OCI-LY1 (cell line): Measurements from ENCODE around the gene FANCC.

Experiments
- H2AFZ ChIP-seq: fragments of 200-600 bp; sonication (generic), shearing (Covaris generic); 2 replicates; pipeline ENCODE4 v1.6.0; 2014; ENCODE audit warnings: antibody characterized with exemption, mild to moderate bottlenecking, low read length
- H3F3A ChIP-seq: fragments of 200-600 bp; sonication (generic), shearing (Covaris generic); 2 replicates; pipeline ENCODE4 v1.6.0; 2014; ENCODE audit warnings: mild to moderate bottlenecking, antibody characterized with exemption, low read length, moderate library complexity; ENCODE audit not compliant: insufficient read depth
- H3K27ac ChIP-seq: fragments of 200-600 bp; sonication (generic); 2 replicates; pipeline ENCODE4 v1.5.1; 2014; ENCODE audit warnings: low read length, mixed run types, mild to moderate bottlenecking, low read depth; ENCODE audit not compliant: poor library complexity, severe bottlenecking
- H3K27me3 ChIP-seq: fragments of 200-600 bp; sonication (generic); 2 replicates; pipeline ENCODE4 v1.6.0; 2014; ENCODE audit warnings: antibody characterized with exemption, mild to moderate bottlenecking, low read length, moderate library complexity; ENCODE audit not compliant: insufficient read depth
- H3K36me3 ChIP-seq: fragments of 200-600 bp; sonication (generic); 2 replicates; pipeline ENCODE4 v1.6.1; 2014; ENCODE audit warnings: mild to moderate bottlenecking, antibody characterized with exemption, low read length, moderate library complexity, mixed read lengths; ENCODE audit not compliant: insufficient read depth
- H3K4me1 ChIP-seq: fragments of 200-600 bp; sonication (generic); 2 replicates; pipeline ENCODE4 v1.5.1; 2014; ENCODE audit warnings: mild to moderate bottlenecking, low read length, moderate library complexity; ENCODE audit not compliant: insufficient read depth, severe bottlenecking
- H3K4me2 ChIP-seq: fragments of 200-600 bp; sonication (generic), shearing (Covaris generic); 2 replicates; pipeline ENCODE4 v1.6.1; 2014; ENCODE audit warnings: low read length
- H3K4me3 ChIP-seq: fragments of 200-600 bp; sonication (generic); 2 replicates; pipeline ENCODE4 v1.5.1; 2014; ENCODE audit warnings: low read length, low read depth, mild to moderate bottlenecking, mixed read lengths; ENCODE audit not compliant: poor library complexity, severe bottlenecking
- H3K79me2 ChIP-seq: fragments of 200-600 bp; shearing (Covaris generic); 2 replicates; pipeline ENCODE4 v1.6.1; 2016; ENCODE audit warnings: mixed run types, low read length, mixed read lengths; ENCODE audit not compliant: insufficient read depth
- H3K9ac ChIP-seq: fragments of 200-600 bp; sonication (generic), shearing (Covaris generic); 2 replicates; pipeline ENCODE4 v1.6.1; 2014; ENCODE audit warnings: mild to moderate bottlenecking, low read length, mixed read lengths
- H3K9me2 ChIP-seq: fragments of 200-600 bp; sonication (generic), shearing (Covaris generic); 2 replicates; pipeline ENCODE4 v1.6.1; 2014; ENCODE audit warnings: low read depth, mild to moderate bottlenecking, low read length, mixed read lengths
- H3K9me3 ChIP-seq: fragments of 200-600 bp; shearing (Covaris generic); 2 replicates; pipeline ENCODE4 v1.6.1; 2014; ENCODE audit warnings: low read length, mixed read lengths
- H4K20me1 ChIP-seq: fragments of 200-600 bp; sonication (generic), shearing (Covaris generic); 2 replicates; pipeline ENCODE4 v1.6.0; 2016; ENCODE audit warnings: mild to moderate bottlenecking, low read length; ENCODE audit not compliant: insufficient read depth
- CTCF ChIP-seq: fragments of 200-600 bp; sonication (generic), shearing (Covaris generic); IDR thresholded peaks from 2 replicates; pipeline ENCODE4 v1.5.1; 2017; ENCODE audit warnings: mild to moderate bottlenecking, antibody characterized with exemption, low read length, moderate library complexity, mixed read lengths
- EZH2 ChIP-seq: fragments of 200-600 bp; sonication (generic), shearing (Covaris generic); IDR thresholded peaks from 2 replicates; pipeline ENCODE4 v1.8.0; 2017; ENCODE audit warnings: borderline replicate concordance, mixed run types, mild to moderate bottlenecking, antibody characterized with exemption, low read length, moderate library complexity, mixed read lengths

Gene FANCC

GRCh38 chr9:95134457-95134881, 183.0 kb downstream of the FANCC start:
- H3K27me3 ChIP-seq, result no peaks in the 10 kb centered on the region
- H3K4me3 ChIP-seq, result no peak overlapping the region
- no peaks in the 10 kb centered on the region for H4K20me1 ChIP-seq
- peaks cover 15% of the 10 kb centered on the region for H3K4me1 ChIP-seq
- no peak overlapping the region for H3K4me2 ChIP-seq
- no peaks in the 10 kb centered on the region for H3K36me3 ChIP-seq
- H2AFZ ChIP-seq, result no peak overlapping the region
- H3K27ac ChIP-seq, result no peak overlapping the region
- H3K9me2 ChIP-seq, result no peaks in the 10 kb centered on the region
- no peak for TF ChIP-seq EZH2
- no peak for TF ChIP-seq CTCF
- H3K9ac ChIP-seq, result no peak overlapping the region
- no peaks in the 10 kb centered on the region for H3K9me3 ChIP-seq
- no peaks in the 10 kb centered on the region for H3K79me2 ChIP-seq
- no peaks in the 10 kb centered on the region; the same call in 1 of the 2 replicates for H3F3A ChIP-seq

GRCh38 chr9:95133325-95133705, 184.2 kb downstream of the FANCC start:
- Histone ChIP-seq H3K4me1 (peaks cover 3% of the 10 kb centered on the region), H3K9ac (no peak overlapping the region), H4K20me1 (no peaks in the 10 kb centered on the region), H3K27ac (no peak overlapping the region), H3K36me3 (no peaks in the 10 kb centered on the region), H3K4me2 (no peak overlapping the region), H2AFZ (no peak overlapping the region), H3K9me2 (no peaks in the 10 kb centered on the region), H3K9me3 (no peaks in the 10 kb centered on the region), H3K4me3 (no peak overlapping the region), H3K79me2 (no peaks in the 10 kb centered on the region), H3K27me3 (no peaks in the 10 kb centered on the region), H3F3A (no peaks in the 10 kb centered on the region; the same call in 1 of the 2 replicates)
- TF ChIP-seq EZH2 (no peak), CTCF (no peak)

- no peak overlapping the region for H3K9ac ChIP-seq
- H3K27ac ChIP-seq, result no peak overlapping the region
Observed at GRCh38 chr9:95132366-95133324, 184.9 kb downstream of the FANCC start.

More at GRCh38 chr9:95132366-95133324, 184.9 kb downstream of the FANCC start:
- TF ChIP-seq EZH2, result no peak
- H3K4me2 ChIP-seq, result no peak overlapping the region
- H3K36me3 ChIP-seq, result no peaks in the 10 kb centered on the region
- H3K9me2 ChIP-seq, result no peaks in the 10 kb centered on the region
- H3K4me3 ChIP-seq, result no peak overlapping the region
- no peaks in the 10 kb centered on the region for H3K27me3 ChIP-seq
- H3K79me2 ChIP-seq, result no peaks in the 10 kb centered on the region
- H4K20me1 ChIP-seq, result no peaks in the 10 kb centered on the region
- H3K9me3 ChIP-seq, result no peaks in the 10 kb centered on the region
- no peaks in the 10 kb centered on the region; the same call in 1 of the 2 replicates for H3F3A ChIP-seq
- H3K4me1 ChIP-seq, result peaks cover 3% of the 10 kb centered on the region
- H2AFZ ChIP-seq, result no peak overlapping the region
